Muscle of leg (tissue), 11 donors: Measurements from ENCODE around the gene MSMP. TPM values are rescaled to one million over a fixed set of nuclear protein-coding genes. Genes with fewer than 3 reads are reported as not detected.

Experiments
- DNase-seq: peaks from one replicate; pipeline ENCODE4 v3.0.0; 2013
- H3K27ac ChIP-seq: one replicate; pipeline ENCODE4 v1.5.1; 2013; ENCODE audit warnings: mild to moderate bottlenecking, low read length, control low read depth
- H3K27me3 ChIP-seq: one replicate; pipeline ENCODE4 v1.6.1; 2013; ENCODE audit warnings: low read length; ENCODE audit not compliant: control insufficient read depth, insufficient read depth
- H3K36me3 ChIP-seq: one replicate; pipeline ENCODE4 v1.6.1; 2013; ENCODE audit warnings: low read length; ENCODE audit not compliant: control insufficient read depth, insufficient read depth
- H3K4me1 ChIP-seq: one replicate; pipeline ENCODE4 v1.6.1; 2013; ENCODE audit warnings: low read length; ENCODE audit not compliant: control insufficient read depth, insufficient read depth
- H3K4me3 ChIP-seq: one replicate; pipeline ENCODE4 v1.5.1; 2013; ENCODE audit warnings: low read length, control low read depth
- H3K9me3 ChIP-seq: replicated peaks from 2 replicates; pipeline ENCODE4 v1.6.1; 2013; ENCODE audit warnings: low read depth, low read length; ENCODE audit not compliant: control insufficient read depth
- WGBS: methylation state at CpG from one replicate; pipeline ENCODE4 v1.1.5; 2013; ENCODE audit warnings: missing lambda C conversion rate; ENCODE audit not compliant: insufficient coverage; 5-methylcytosine and 5-hydroxymethylcytosine counted together
- polyA plus RNA-seq, 8 donors: library from polyadenylated mRNA; unstranded; fragments of 120-200 nt; gene quantifications; one replicate each; pipeline versions ENCODE4 v1.2.1 to v1.2.3, GENCODE V29; 2013; ENCODE audit warnings: inconsistent platforms in 1 of 8, low replicate concordance in 1 of 8; ENCODE audit not compliant: insufficient read length in 8 of 8, insufficient read depth in 1 of 8
- total RNA-seq: library from RNA; stranded (reverse); fragments of 120-200 nt; gene quantifications from one replicate; pipeline ENCODE4 v1.2.4, GENCODE V29; 2013

MSMP gene
- total and polyA plus RNA-seq, 9 donors, result 0.18 to 0.50 (median 0.42) TPM; not detected in 6

DNA sequence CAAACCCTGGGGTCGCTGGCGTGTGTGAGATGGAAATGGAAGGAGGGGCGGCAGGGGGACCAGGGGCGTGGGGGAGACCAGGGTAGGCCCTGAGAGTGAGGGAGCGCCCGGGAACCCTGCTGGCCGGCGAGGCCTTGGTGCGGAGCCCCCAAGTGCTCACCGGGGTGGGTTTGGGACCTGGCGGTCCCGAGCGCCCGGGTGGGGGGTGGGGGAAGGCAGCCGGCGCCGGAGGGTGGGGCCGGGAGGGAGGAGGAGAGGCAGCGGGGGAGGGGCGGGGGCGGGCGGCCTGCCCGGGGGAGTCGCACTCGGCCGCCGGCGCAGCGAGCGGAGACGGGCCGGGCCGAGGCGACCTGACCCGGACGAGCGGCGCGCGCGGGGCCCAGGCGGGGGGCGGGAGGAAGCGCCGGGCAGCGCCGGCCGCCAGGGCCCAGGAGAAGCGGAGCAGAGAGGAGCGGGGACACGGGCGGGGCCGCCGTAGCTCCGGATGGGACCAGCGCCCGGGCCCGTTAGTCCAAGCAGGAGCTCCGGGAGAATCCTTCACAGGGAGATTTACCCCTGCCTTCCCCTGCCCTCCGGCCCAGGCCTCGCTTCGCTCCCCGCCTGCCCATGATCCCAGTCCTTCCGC is 37.3 kb upstream of the MSMP start, which contains the start of gene NPR2:
Gene NPR2 (plus strand): TSS at position 295 of the 625 bp plus-strand sequence. CDS start 818 bp downstream, outside the sequence.
- DNase-seq, result peak; percentile 71
- H3K4me1 ChIP-seq, result peaks cover 31% of the 10 kb centered on the region
- peak within 1 kb of the TSS; percentile 69 for H3K4me3 ChIP-seq
- H3K36me3 ChIP-seq, result no peaks in the 10 kb centered on the region
- WGBS, result under 1% methylated on average over 43 of the region's 64 CpGs
- H3K27me3 ChIP-seq, result peaks cover 7% of the 10 kb centered on the region
- H3K9me3 ChIP-seq, result no peaks in the 10 kb centered on the region
- peak within 1 kb of the TSS; percentile 62 for H3K27ac ChIP-seq

DNA sequence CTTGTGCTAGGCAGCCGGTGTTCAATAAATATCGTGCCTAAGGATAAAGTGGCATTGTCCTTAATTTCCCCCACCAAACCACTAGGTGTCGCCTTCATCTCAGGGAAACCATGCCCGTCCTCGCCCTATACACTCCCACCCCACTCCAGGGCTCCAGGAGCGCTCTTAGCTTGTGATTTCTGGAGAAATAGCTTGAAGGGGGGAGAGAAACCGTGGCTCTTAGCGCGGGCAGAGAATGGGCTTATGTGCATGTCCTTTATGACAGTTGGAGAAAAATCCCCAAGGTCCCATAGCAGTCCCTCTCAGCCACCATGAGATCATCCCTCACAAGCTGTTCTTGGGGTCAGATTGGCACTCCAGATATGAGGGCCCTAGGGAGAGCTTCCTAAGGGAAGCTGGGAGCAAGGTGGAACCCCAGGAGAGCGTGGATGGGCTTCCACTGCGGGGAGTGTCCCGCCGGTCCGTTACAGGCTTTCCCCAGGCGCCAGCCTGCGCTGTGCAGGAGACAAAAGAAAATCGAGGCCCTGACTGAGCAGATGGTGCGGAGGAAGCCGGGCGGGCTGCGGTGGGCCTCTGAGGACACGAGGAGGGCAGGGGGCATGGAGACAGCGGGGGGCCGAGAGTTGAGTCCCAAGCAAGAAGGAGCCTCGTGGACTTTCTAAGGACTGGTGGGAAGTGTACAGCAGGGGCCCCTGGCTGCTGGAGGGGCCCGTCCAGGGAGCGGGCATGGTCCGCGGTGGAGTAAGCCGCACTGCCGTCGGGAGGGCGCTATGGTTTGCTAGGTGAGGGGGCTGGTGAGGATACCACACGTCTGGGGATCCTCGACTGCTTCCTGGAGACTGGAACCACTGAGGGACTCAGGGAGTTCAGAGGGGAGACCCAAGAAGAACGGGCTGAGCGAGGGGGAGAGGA is 36.6 kb upstream of the MSMP start:
- 22% methylated on average over 30 of the region's 37 CpGs for WGBS
- H3K4me3 ChIP-seq, result peak overlapping the region; percentile 28
- peak; percentile 93 for DNase-seq
- H3K9me3 ChIP-seq, result no peaks in the 10 kb centered on the region
- H3K36me3 ChIP-seq, result no peaks in the 10 kb centered on the region
- peaks cover 7% of the 10 kb centered on the region for H3K27me3 ChIP-seq
- H3K4me1 ChIP-seq, result peaks cover 31% of the 10 kb centered on the region
- peak overlapping the region; percentile 45 for H3K27ac ChIP-seq

DNA sequence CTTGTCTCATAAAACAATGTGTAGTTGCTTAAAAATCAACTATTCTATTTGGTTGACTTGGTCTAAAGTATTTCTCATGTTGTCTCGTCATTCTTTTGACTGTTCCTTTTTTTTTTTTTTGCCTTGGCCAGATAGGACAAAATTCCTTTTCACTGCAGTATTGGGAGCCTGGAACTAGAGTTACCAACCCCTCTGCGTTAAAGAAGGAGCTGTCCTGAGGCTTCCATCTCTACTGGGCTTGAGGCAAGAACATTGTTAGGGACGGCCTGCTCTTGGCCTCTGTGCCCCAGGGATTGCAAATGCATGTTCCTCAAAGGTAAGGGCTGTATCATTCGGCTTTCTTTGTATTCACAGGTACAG is 35.9 kb upstream of the MSMP start:
- DNase-seq, result no peak
- WGBS, result 38% methylated on average over 3 of the region's 4 CpGs
- H3K27ac ChIP-seq, result no peak overlapping the region
- H3K4me3 ChIP-seq, result no peak overlapping the region
- H3K4me1 ChIP-seq, result peaks cover 31% of the 10 kb centered on the region
- H3K9me3 ChIP-seq, result no peaks in the 10 kb centered on the region
- H3K27me3 ChIP-seq, result peaks cover 7% of the 10 kb centered on the region
- no peaks in the 10 kb centered on the region for H3K36me3 ChIP-seq

DNA sequence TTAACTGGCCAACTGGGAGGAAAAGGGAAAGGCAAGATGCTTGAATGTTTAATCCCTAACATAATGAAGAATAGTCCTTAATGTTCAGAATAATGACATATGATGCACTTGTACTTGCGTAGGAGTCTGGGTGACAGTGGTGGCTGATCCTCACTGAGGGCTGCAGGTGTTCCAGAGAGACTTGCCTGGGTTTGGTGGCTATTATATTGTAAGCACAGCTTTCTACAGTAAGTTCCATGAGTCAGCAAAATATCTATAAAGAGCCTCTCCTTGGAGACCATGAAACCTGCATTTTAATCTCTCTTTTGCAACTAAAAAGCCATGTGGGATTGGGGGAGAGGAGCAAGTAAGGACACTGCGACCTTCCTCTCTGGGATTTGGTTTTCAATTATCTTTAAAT is 35.5 kb upstream of the MSMP start:
- no CpG with 5 or more reads among the region's 2 CpGs for WGBS
- no peaks in the 10 kb centered on the region for H3K36me3 ChIP-seq
- H3K27me3 ChIP-seq, result peaks cover 7% of the 10 kb centered on the region
- H3K4me1 ChIP-seq, result peaks cover 31% of the 10 kb centered on the region
- DNase-seq, result no peak
- no peaks in the 10 kb centered on the region for H3K9me3 ChIP-seq
- H3K27ac ChIP-seq, result no peak overlapping the region
- H3K4me3 ChIP-seq, result no peak overlapping the region

DNA sequence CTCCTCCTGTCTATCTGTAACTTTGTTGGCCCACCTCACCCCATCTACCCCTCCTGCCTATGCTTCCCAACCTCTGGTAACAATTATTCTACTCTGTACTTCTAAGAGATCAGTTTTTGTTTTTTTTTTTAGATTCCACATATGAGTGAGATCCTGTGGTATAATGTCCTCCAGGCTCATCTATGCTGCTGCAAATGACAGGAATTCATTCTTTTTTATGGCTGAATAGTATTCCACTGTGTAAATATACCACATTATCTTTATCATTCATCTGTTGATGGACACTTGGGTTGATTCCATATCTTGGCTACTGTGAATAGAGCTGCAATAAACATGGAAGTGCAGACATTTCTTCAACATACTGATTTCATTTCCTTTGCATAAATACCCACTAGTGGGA is 29.3 kb upstream of the MSMP start:
- H3K4me1 ChIP-seq, result no peaks in the 10 kb centered on the region
- H3K27me3 ChIP-seq, result no peaks in the 10 kb centered on the region
- no peaks in the 10 kb centered on the region for H3K9me3 ChIP-seq
- no peak for DNase-seq
- no peak overlapping the region for H3K4me3 ChIP-seq
- H3K36me3 ChIP-seq, result no peaks in the 10 kb centered on the region
- H3K27ac ChIP-seq, result no peak overlapping the region

DNA sequence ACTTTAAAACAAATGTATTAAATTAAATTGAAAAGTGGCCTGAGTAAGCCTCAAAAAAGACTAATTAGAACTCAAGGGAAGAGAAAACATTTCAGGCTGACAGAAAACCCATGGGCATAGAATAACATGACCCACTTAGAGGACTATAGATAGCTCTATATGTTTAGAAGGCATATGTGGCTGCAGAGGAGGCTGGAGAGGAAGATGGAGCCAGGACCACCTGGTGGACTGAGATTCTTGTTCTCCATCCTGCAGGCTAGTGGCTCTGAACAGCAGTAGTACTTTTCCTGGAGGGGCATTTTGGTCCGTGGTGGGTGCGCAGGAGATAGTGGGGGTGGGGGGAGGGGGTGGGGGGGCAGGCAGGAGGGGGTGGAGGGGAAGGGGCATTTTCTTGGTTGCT is 27.0 kb upstream of the MSMP start:
- no peaks in the 10 kb centered on the region for H3K27me3 ChIP-seq
- H3K36me3 ChIP-seq, result no peaks in the 10 kb centered on the region
- no peak overlapping the region for H3K27ac ChIP-seq
- no CpG with 5 or more reads among the region's 2 CpGs for WGBS
- H3K9me3 ChIP-seq, result no peaks in the 10 kb centered on the region
- H3K4me1 ChIP-seq, result no peaks in the 10 kb centered on the region
- no peak overlapping the region for H3K4me3 ChIP-seq
- DNase-seq, result no peak

DNA sequence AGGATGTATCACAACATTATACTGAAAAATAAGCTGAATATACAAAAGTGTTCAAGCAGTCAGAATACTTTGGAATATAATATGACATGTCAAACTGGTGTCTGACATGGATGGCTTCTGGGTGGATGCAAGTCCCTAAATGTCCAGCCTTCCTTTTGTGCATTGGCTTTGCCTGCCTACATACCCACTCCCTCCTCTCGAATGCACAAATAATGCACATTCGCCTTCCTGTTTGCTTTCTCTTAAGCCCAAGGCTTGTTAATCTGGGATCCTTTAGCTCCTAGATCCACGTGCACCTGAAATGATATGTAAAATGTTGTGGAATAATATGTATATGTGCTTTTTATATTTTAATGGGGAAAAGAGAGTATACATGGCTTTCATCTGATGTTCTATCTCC is 24.4 kb upstream of the MSMP start:
- no peak for DNase-seq
- no peak overlapping the region for H3K27ac ChIP-seq
- no peaks in the 10 kb centered on the region for H3K36me3 ChIP-seq
- no peaks in the 10 kb centered on the region for H3K9me3 ChIP-seq
- no peaks in the 10 kb centered on the region for H3K27me3 ChIP-seq
- H3K4me1 ChIP-seq, result peaks cover 4% of the 10 kb centered on the region
- WGBS, result no CpG with 5 or more reads among the region's 3 CpGs
- no peak overlapping the region for H3K4me3 ChIP-seq

DNA sequence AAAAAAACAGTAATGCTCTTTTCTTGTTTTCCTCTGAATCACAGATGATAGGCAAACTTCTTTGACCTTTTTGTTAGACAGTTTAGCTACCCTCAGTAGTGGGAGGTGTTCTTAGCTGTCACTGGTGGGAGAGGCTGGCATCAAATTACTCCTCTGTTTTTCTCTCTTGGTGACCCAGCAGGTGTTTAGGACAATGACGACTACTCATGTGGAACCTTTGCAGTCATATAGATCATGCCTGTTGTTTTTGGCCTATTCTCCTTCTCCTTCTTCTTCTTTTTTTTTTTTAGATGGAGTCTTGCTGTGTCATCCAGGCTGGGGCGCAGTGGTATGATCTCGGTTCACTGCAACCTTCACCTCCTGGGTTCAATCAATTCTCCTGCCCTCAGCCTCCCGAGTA is 21.9 kb upstream of the MSMP start:
- no peaks in the 10 kb centered on the region for H3K36me3 ChIP-seq
- peaks cover 5% of the 10 kb centered on the region for H3K4me1 ChIP-seq
- no peak overlapping the region for H3K27ac ChIP-seq
- WGBS, result no CpG with 5 or more reads among the region's 4 CpGs
- H3K27me3 ChIP-seq, result no peaks in the 10 kb centered on the region
- no peak for DNase-seq
- no peaks in the 10 kb centered on the region for H3K9me3 ChIP-seq
- H3K4me3 ChIP-seq, result no peak overlapping the region

DNA sequence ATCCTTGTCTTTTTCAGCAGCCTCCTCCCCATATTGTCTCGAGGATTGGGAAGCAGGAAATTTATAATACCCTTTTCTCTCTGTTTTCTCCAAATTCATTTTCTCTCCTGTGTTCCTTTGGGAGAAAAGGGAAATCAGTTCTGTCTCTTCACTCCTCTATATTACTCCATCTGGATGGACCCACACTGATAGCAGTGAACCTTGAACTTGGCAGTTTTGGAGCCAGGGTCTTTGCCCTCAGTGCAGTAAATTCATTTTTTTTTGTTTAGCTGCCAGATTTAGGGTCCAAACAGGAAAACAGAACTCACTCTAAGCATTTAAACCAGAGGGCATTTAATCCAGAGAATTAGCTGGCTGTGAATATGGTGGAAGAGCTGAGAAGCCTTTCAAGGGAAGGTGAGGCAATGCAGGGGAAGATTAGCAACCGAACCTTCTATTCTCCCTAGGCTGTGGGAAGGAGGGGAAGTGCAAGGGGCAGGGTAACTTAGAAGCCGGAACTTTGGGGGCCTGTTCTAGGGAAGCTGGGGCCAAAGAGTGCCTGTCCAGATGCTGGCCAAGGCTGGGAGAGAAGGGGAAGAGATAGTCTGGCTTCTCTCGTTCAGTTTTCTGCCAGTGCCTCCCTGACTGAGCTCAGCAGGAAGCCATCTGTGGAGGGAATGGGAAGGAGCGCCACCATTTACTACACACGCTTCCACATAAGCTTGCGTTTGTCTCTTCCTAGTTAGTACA is 21.0 kb upstream of the MSMP start:
- Histone ChIP-seq H3K4me1 (peaks cover 10% of the 10 kb centered on the region), H3K4me3 (no peak overlapping the region), H3K27ac (no peak overlapping the region), H3K9me3 (no peaks in the 10 kb centered on the region), H3K27me3 (no peaks in the 10 kb centered on the region), H3K36me3 (no peaks in the 10 kb centered on the region)
- WGBS, result 0% methylated on average over 2 of the region's 7 CpGs
- peak; percentile 63 for DNase-seq

DNA sequence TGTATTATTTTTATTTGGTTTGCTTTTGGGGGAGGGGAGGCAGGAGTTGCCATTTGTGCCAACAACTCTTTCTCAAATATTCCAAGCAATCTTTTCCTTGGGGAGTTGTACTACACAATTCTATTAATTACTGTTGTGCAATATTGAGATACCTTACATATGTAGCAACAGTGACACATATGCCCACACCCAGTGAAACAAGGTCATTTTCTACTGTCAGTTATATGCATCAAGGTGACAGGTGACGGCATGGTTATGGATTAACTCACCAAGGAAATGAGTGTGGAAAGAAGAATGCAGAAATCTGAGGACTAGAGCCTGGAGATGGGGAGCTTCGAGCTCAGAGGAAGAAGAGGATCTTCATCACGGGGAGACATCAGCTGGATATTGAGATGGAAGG is 17.9 kb upstream of the MSMP start:
- Histone ChIP-seq H3K27me3 (no peaks in the 10 kb centered on the region), H3K36me3 (no peaks in the 10 kb centered on the region), H3K4me3 (no peak overlapping the region), H3K4me1 (peaks cover 10% of the 10 kb centered on the region), H3K9me3 (no peaks in the 10 kb centered on the region), H3K27ac (no peak overlapping the region)
- no peak for DNase-seq
- 81% methylated on average over 3 of the region's 3 CpGs for whole genome bisulfite sequencing
